HL-60 (cell line): ENCODE results near the gene CFAP61.

Experiments used
- CTCF ChIP-seq: IDR thresholded peaks from one replicate; pipeline ENCODE4 v1.5.1; 2011; ENCODE audit warnings: low read length, control low read depth, inconsistent platforms; ENCODE audit not compliant: insufficient read depth
- GABPA ChIP-seq: IDR thresholded peaks from 2 replicates; pipeline ENCODE4 v1.6.1; 2012; ENCODE audit warnings: low read depth
- POLR2AphosphoS5 ChIP-seq: IDR thresholded peaks from 2 replicates; pipeline ENCODE4 v1.6.1; 2012; ENCODE audit warnings: low read depth
- REST ChIP-seq: IDR thresholded peaks from 2 replicates; pipeline ENCODE4 v1.6.1; 2012; ENCODE audit warnings: low read depth; ENCODE audit not compliant: insufficient replicate concordance
- SPI1 ChIP-seq: IDR thresholded peaks from 2 replicates; pipeline ENCODE4 v1.6.1; 2012; ENCODE audit warnings: low read depth, mild to moderate bottlenecking, borderline replicate concordance

GRCh38 chr20:20022498-20022897 is 29.8 kb upstream of the CFAP61 start:
- no peak for TF ChIP-seq CTCF
- no peak for TF ChIP-seq POLR2AphosphoS5
- no peak for TF ChIP-seq GABPA
- no peak for TF ChIP-seq REST
- TF ChIP-seq SPI1, result no peak
